PC-3 (cell line): Measurements from ENCODE around the gene TLE7.

Experiments
- EZH2phosphoT487 ChIP-seq: fragments of 300-600 bp; sonication (generic); IDR thresholded peaks from 2 replicates; pipeline ENCODE4 v1.6.1; 2018; ENCODE audit warnings: mild to moderate bottlenecking, antibody characterized with exemption, low read length, borderline replicate concordance
- TF ChIP-seq, protein P1 (sequence below): fragments of 300-600 bp; sonication (generic); conservative IDR thresholded peaks from 2 replicates; pipeline ENCODE4 v1.5.1; 2017; ENCODE audit warnings: antibody characterized with exemption, low read depth, mild to moderate bottlenecking, low read length

DNA sequence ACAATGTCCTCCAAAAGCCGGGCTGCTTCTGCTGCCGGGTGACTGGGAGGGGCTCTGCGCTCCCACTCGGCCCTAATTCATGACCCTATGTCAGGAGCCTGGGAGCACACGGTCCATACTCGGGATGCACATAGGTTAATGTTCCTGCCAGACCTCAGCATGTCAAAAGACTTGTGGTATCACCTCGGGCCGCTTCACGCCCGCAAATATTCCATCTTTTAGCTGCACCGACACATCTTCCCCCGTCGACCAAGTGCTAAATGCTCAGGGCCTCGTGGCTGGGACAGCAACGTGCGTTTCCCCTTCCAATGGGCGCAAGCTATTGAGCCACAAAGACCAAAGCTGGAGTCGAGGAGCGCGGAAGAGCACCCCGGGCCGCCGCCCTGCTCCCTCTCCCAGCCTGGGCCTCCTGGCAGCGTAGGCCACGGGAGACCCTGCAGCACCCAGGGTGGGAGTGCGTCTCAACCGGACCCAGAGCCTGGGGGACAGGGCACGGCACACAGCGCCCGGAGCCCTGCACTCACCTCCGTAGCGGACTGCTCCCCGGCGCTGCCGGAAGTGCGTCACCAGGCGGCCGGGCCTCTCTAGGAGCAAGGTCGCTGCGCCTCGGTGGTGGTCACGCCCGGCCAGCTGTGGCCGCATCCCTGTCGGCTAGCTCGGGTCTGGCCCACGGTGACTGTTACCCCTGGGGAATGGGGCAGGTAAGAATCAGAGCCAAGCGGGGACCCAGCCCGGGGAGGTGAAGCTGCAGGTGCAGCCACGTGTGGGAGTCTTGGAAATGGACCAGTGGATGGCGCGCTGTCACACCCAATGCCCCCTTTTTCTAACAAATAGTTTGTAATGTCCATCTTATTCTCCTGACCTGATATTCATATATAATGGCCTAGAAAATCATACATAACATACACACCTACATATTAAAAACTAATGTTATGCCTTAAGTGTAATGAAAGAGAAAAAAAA, 20.1 kb upstream of the TLE7 start, which contains the start of gene ZNF23:
- no peak for TF ChIP-seq EZH2phosphoT487
- TF ChIP-seq, protein P1, sequence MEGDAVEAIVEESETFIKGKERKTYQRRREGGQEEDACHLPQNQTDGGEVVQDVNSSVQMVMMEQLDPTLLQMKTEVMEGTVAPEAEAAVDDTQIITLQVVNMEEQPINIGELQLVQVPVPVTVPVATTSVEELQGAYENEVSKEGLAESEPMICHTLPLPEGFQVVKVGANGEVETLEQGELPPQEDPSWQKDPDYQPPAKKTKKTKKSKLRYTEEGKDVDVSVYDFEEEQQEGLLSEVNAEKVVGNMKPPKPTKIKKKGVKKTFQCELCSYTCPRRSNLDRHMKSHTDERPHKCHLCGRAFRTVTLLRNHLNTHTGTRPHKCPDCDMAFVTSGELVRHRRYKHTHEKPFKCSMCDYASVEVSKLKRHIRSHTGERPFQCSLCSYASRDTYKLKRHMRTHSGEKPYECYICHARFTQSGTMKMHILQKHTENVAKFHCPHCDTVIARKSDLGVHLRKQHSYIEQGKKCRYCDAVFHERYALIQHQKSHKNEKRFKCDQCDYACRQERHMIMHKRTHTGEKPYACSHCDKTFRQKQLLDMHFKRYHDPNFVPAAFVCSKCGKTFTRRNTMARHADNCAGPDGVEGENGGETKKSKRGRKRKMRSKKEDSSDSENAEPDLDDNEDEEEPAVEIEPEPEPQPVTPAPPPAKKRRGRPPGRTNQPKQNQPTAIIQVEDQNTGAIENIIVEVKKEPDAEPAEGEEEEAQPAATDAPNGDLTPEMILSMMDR: no peak
